ENCODE measurements around the gene PCNX2. TPM values are rescaled to one million over a fixed set of nuclear protein-coding genes. Genes with fewer than 3 reads are reported as not detected.

Gene PCNX2
- total and polyA plus RNA-seq, 2 experiments from 2014 or later = 42.9 to 88.3 TPM

GRCh38 chr1:232987046-232987773 lies 308.3 kb downstream of the PCNX2 start:
- DNase-seq (ENCODE audit: low spot score) (no peak), ATAC-seq (no peak)
- Mint-ChIP-seq H3K9me3 (no peaks in the 10 kb centered on the region; the same call in 2 of the 3 replicates), H3K27me3 (ENCODE audit: insufficient read depth, low read depth, poor library complexity) (peaks cover 11% of the 10 kb centered on the region), H3K4me1 (no peaks in the 10 kb centered on the region), H3K4me3 (no peak overlapping the region), H3K27ac (no peak overlapping the region), H3K36me3 (ENCODE audit: low read depth) (peaks cover 37% of the 10 kb centered on the region)
- TF ChIP-seq ZNF331 (CRISPR knock-in tag; IDR thresholded peaks at IDR 0.05; ENCODE audit: low read depth) = no peak
- no peak for TF ChIP-seq ZNF114 (CRISPR knock-in tag; IDR thresholded peaks at IDR 0.05)
- no peak for TF ChIP-seq JUNB (IDR thresholded peaks at IDR 0.05; ENCODE audit: unreplicated experiment)
- Histone ChIP-seq H3F3A (replicated peaks; ENCODE audit: low read depth) (no peaks in the 10 kb centered on the region), H3K27ac (ENCODE audit: low read depth) (no peak overlapping the region), H3K79me2 (replicated peaks; ENCODE audit: insufficient read depth) (no peaks in the 10 kb centered on the region), H2AFZ (no peak overlapping the region), H4K20me1 (replicated peaks; ENCODE audit: insufficient read depth) (0 out of 2 replicates have a peak, but pooled peaks cover under 1% of the 10 kb centered on the region), H3K36me3 (ENCODE audit: insufficient read depth) (no peaks in the 10 kb centered on the region; the same call in 1 of the 2 replicates), H3K4me1 (ENCODE audit: insufficient read depth) (no peaks in the 10 kb centered on the region), H3K9me2 (ENCODE audit: insufficient read depth) (no peaks in the 10 kb centered on the region), H3K27me3 (ENCODE audit: insufficient read depth) (no peaks in the 10 kb centered on the region), H3K4me3 (no peak overlapping the region), H3K4me2 (no peak overlapping the region)

- no peak overlapping the region for H3K4me2 ChIP-seq
- peaks cover 30% of the 10 kb centered on the region for H3K36me3 Mint-ChIP-seq (ENCODE audit: low read depth)
- H3K27ac Mint-ChIP-seq = no peak overlapping the region
- H3K79me2 ChIP-seq (replicated peaks; ENCODE audit: insufficient read depth) = no peaks in the 10 kb centered on the region
- no peak for DNase-seq (ENCODE audit: low spot score)
- H3K27ac ChIP-seq (ENCODE audit: low read depth) = no peak overlapping the region
- no peak for ATAC-seq
- H3F3A ChIP-seq (replicated peaks; ENCODE audit: low read depth) = no peaks in the 10 kb centered on the region
- H3K4me1 Mint-ChIP-seq = no peaks in the 10 kb centered on the region
- H3K27me3 ChIP-seq (ENCODE audit: insufficient read depth) = no peaks in the 10 kb centered on the region
- no peaks in the 10 kb centered on the region for H3K9me2 ChIP-seq (ENCODE audit: insufficient read depth)
- no peaks in the 10 kb centered on the region for H3K4me1 ChIP-seq (ENCODE audit: insufficient read depth)
- no peak for TF ChIP-seq ETS1 (IDR thresholded peaks at IDR 0.05)
- no peak for TF ChIP-seq CREB1 (CRISPR knock-in tag; IDR thresholded peaks at IDR 0.05; ENCODE audit: low read depth)
- no peak for TF ChIP-seq EZH2phosphoT487 (IDR thresholded peaks at IDR 0.05; ENCODE audit: unreplicated experiment)
- TF ChIP-seq REST (IDR thresholded peaks at IDR 0.05; ENCODE audit: unreplicated experiment) = no peak
- TF ChIP-seq POLR2AphosphoS5 (IDR thresholded peaks at IDR 0.05; ENCODE audit: low read depth) = no peak
- no peak for TF ChIP-seq JUNB (IDR thresholded peaks at IDR 0.05; ENCODE audit: unreplicated experiment)
- no peak for TF ChIP-seq CTCF (conservative IDR thresholded peaks at IDR 0.05; ENCODE audit: low read depth in 2 of 2)
- no peak for TF ChIP-seq ZNF331 (CRISPR knock-in tag; IDR thresholded peaks at IDR 0.05; ENCODE audit: low read depth)
- 0 out of 2 replicates have a peak, but pooled peaks cover 6% of the 10 kb centered on the region for H4K20me1 ChIP-seq (replicated peaks; ENCODE audit: insufficient read depth)
- no peak overlapping the region for H3K4me3 Mint-ChIP-seq
- H3K4me3 ChIP-seq = no peak overlapping the region
- peaks cover 8% of the 10 kb centered on the region for H3K27me3 Mint-ChIP-seq (ENCODE audit: insufficient read depth, low read depth, poor library complexity)
- H2AFZ ChIP-seq = no peak overlapping the region
- H3K9me3 Mint-ChIP-seq = no peaks in the 10 kb centered on the region
- no peaks in the 10 kb centered on the region; the same call in 1 of the 2 replicates for H3K36me3 ChIP-seq (ENCODE audit: insufficient read depth)
Observed at GRCh38 chr1:232986527-232986922, 309.0 kb downstream of the PCNX2 start.
